SK-N-SH treated with all-trans-retinoic acid at 6 μM for 48 hours (cell line): ENCODE data around the gene LRP8.

ENCODE experiments used
- ATAC-seq: fragments of 200-7000 bp; cut with Tn5 transposase; 3 replicates; pipeline ENCODE4 v1.9.1; 2020; ENCODE audit warnings: mild to moderate bottlenecking, moderate library complexity
- ARNTL ChIP-seq: fragments of 450-650 bp; formaldehyde crosslinking; IDR thresholded peaks from 2 replicates; pipeline ENCODE4 v1.5.0; 2020; ENCODE audit warnings: low read depth, mild to moderate bottlenecking, moderate library complexity, borderline replicate concordance
- BACH2 ChIP-seq: fragments of 250-450 bp; sonication (Bioruptor Pico); IDR thresholded peaks from 2 replicates; pipeline ENCODE4 v1.9.0; 2021; ENCODE audit warnings: mild to moderate bottlenecking, borderline replicate concordance
- CSRNP3 ChIP-seq: fragments of 250-450 bp; sonication (Bioruptor Pico); IDR thresholded peaks from 2 replicates; pipeline ENCODE4 v1.5.1; 2021; ENCODE audit warnings: mild to moderate bottlenecking, moderate library complexity
- ESRRG ChIP-seq: fragments of 250-450 bp; sonication (Bioruptor Pico); IDR thresholded peaks from 2 replicates; pipeline ENCODE4 v1.6.1; 2021; ENCODE audit warnings: mild to moderate bottlenecking
- GLIS3 ChIP-seq: fragments of 250-450 bp; sonication (Bioruptor Pico); IDR thresholded peaks from 2 replicates; pipeline ENCODE4 v1.5.0; 2020; ENCODE audit warnings: mild to moderate bottlenecking, moderate library complexity
- ISL1 ChIP-seq: fragments of 250-450 bp; sonication (Bioruptor Pico); IDR thresholded peaks from 2 replicates; pipeline ENCODE4 v2.1.2; 2022; ENCODE audit warnings: mild to moderate bottlenecking, moderate library complexity
- OSR1 ChIP-seq: fragments of 250-450 bp; sonication (Bioruptor Pico); IDR thresholded peaks from 2 replicates; pipeline ENCODE4 v1.8.0; 2022; ENCODE audit warnings: moderate library complexity, mild to moderate bottlenecking, inconsistent platforms
- PPARA ChIP-seq: fragments of 250-450 bp; sonication (Bioruptor Pico); IDR thresholded peaks from 2 replicates; pipeline ENCODE4 v1.5.0; 2020; ENCODE audit warnings: mild to moderate bottlenecking, borderline replicate concordance
- RARB ChIP-seq: fragments of 250-450 bp; sonication (Bioruptor Pico); IDR thresholded peaks from 2 replicates; pipeline ENCODE4 v1.8.0; 2021; ENCODE audit warnings: mild to moderate bottlenecking, moderate library complexity
- SNAI2 ChIP-seq: fragments of 250-450 bp; sonication (Bioruptor Pico); IDR thresholded peaks from 2 replicates; pipeline ENCODE4 v1.5.0; 2020; ENCODE audit warnings: mild to moderate bottlenecking, moderate library complexity
- TCF4 ChIP-seq: fragments of 250-450 bp; sonication (Bioruptor Pico); IDR thresholded peaks from 2 replicates; pipeline ENCODE4 v1.8.0; 2021; ENCODE audit warnings: mild to moderate bottlenecking, moderate library complexity, borderline replicate concordance
- TOX ChIP-seq: fragments of 250-450 bp; sonication (Bioruptor Pico); IDR thresholded peaks from 2 replicates; pipeline ENCODE4 v1.8.0; 2021; ENCODE audit warnings: mild to moderate bottlenecking, moderate library complexity, borderline replicate concordance
- TSHZ2 ChIP-seq: fragments of 250-450 bp; sonication (Bioruptor Pico); IDR thresholded peaks from 2 replicates; pipeline ENCODE4 v1.5.0; 2020; ENCODE audit warnings: mild to moderate bottlenecking, moderate library complexity
- ZC3H10 ChIP-seq: fragments of 250-450 bp; sonication (Bioruptor Pico); IDR thresholded peaks from 2 replicates; pipeline ENCODE4 v1.5.1; 2021; ENCODE audit warnings: mild to moderate bottlenecking, moderate library complexity
- ZFP3 ChIP-seq: fragments of 250-450 bp; sonication (Bioruptor Pico); IDR thresholded peaks from 2 replicates; pipeline ENCODE4 v1.5.0; 2020; ENCODE audit warnings: mild to moderate bottlenecking, moderate library complexity
- ZFP30 ChIP-seq: fragments of 450-650 bp; formaldehyde crosslinking; IDR thresholded peaks from 2 replicates; pipeline ENCODE4 v1.5.0; 2022; ENCODE audit warnings: mild to moderate bottlenecking, moderate library complexity
- ZNF565 ChIP-seq: fragments of 450-650 bp; formaldehyde crosslinking; conservative IDR thresholded peaks from 2 replicates; pipeline ENCODE4 v1.5.0; 2020; ENCODE audit warnings: low read depth, mild to moderate bottlenecking, moderate library complexity
- ZNF70 ChIP-seq: fragments of 450-650 bp; formaldehyde crosslinking; IDR thresholded peaks from 2 replicates; pipeline ENCODE4 v1.5.0; 2020; ENCODE audit warnings: mild to moderate bottlenecking, moderate library complexity
- TF ChIP-seq, protein P1 (sequence below): fragments of 250-450 bp; sonication (Bioruptor Pico); IDR thresholded peaks from 2 replicates; pipeline ENCODE4 v1.5.1; 2020; ENCODE audit warnings: low read depth, mild to moderate bottlenecking, moderate library complexity
- TF ChIP-seq, protein P2 (sequence below): fragments of 250-450 bp; sonication (Bioruptor Pico); IDR thresholded peaks from 2 replicates; pipeline ENCODE4 v1.8.0; 2021; ENCODE audit warnings: low read depth, mild to moderate bottlenecking, moderate library complexity, borderline replicate concordance
- TF ChIP-seq, protein P3 (sequence below): fragments of 250-450 bp; sonication (Bioruptor Pico); IDR thresholded peaks from 2 replicates; pipeline ENCODE4 v1.8.0; 2020; ENCODE audit warnings: mild to moderate bottlenecking, moderate library complexity, borderline replicate concordance

LRP8 gene

DNA sequence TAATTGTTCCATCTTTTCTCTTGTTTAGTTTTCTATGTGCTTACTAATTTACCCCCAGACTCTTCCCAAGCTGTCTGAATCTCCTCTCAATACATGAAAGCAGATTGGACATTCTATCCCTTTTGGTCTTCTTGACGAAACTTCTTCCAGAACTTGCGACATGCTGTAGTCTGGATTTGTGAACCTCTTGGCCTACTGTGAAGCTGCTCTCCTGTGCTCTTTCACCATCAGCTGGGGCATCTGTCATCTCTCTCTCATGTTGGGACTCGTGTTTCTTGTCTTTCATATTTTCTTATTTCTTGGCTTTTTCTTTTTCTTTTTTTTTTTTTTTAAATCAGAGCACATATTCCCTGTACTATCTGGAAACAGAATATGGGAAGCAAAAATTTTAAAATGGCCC lies 124.4 kb downstream of the LRP8 start (continued):
- no peak for TF ChIP-seq ZNF70 (CRISPR knock-in tag)
- no peak for TF ChIP-seq RARB (CRISPR knock-in tag)
- no peak for TF ChIP-seq ISL1 (CRISPR knock-in tag)
- no peak for TF ChIP-seq OSR1 (CRISPR knock-in tag)
- TF ChIP-seq ZNF565 (CRISPR knock-in tag) = no peak
- TF ChIP-seq ZFP3 (CRISPR knock-in tag) = no peak
- TF ChIP-seq, protein P1, sequence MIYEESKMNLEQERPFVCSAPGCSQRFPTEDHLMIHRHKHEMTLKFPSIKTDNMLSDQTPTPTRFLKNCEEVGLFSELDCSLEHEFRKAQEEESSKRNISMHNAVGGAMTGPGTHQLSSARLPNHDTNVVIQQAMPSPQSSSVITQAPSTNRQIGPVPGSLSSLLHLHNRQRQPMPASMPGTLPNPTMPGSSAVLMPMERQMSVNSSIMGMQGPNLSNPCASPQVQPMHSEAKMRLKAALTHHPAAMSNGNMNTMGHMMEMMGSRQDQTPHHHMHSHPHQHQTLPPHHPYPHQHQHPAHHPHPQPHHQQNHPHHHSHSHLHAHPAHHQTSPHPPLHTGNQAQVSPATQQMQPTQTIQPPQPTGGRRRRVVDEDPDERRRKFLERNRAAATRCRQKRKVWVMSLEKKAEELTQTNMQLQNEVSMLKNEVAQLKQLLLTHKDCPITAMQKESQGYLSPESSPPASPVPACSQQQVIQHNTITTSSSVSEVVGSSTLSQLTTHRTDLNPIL (CRISPR knock-in tag) = no peak
- no peak for TF ChIP-seq ESRRG (CRISPR knock-in tag)
- TF ChIP-seq, protein P2, sequence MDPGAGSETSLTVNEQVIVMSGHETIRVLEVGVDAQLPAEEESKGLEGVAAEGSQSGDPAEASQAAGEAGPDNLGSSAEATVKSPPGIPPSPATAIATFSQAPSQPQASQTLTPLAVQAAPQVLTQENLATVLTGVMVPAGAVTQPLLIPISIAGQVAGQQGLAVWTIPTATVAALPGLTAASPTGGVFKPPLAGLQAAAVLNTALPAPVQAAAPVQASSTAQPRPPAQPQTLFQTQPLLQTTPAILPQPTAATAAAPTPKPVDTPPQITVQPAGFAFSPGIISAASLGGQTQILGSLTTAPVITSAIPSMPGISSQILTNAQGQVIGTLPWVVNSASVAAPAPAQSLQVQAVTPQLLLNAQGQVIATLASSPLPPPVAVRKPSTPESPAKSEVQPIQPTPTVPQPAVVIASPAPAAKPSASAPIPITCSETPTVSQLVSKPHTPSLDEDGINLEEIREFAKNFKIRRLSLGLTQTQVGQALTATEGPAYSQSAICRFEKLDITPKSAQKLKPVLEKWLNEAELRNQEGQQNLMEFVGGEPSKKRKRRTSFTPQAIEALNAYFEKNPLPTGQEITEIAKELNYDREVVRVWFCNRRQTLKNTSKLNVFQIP (CRISPR knock-in tag) = no peak

DNA sequence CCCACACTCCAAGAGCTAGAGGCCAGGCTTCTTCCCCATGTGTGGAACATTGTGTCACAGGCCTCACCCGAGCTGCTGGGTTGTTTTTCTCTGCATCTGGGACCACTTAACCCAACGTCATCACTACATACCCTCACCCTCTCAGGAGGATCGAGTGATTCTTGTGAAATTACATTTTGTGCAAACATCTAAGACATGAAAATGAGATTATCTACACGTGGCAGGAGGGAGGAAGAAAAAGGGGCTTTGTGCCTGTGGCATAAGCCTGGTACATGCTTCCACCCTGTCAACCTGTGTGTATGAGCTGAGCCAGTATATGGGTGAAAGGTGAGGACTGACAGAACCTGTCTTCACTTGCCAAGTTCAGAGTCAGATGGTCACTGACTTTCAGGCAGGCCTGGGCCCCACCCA lies 129.6 kb downstream of the LRP8 start:
- ATAC-seq = no peak
- no peak for TF ChIP-seq TSHZ2 (CRISPR knock-in tag)
- TF ChIP-seq ISL1 (CRISPR knock-in tag) = no peak
- TF ChIP-seq GLIS3 (CRISPR knock-in tag) = no peak
- TF ChIP-seq ZNF565 (CRISPR knock-in tag) = no peak
- TF ChIP-seq OSR1 (CRISPR knock-in tag) = no peak
- no peak for TF ChIP-seq TOX (CRISPR knock-in tag)
- TF ChIP-seq ESRRG (CRISPR knock-in tag) = no peak
- TF ChIP-seq, protein P3, sequence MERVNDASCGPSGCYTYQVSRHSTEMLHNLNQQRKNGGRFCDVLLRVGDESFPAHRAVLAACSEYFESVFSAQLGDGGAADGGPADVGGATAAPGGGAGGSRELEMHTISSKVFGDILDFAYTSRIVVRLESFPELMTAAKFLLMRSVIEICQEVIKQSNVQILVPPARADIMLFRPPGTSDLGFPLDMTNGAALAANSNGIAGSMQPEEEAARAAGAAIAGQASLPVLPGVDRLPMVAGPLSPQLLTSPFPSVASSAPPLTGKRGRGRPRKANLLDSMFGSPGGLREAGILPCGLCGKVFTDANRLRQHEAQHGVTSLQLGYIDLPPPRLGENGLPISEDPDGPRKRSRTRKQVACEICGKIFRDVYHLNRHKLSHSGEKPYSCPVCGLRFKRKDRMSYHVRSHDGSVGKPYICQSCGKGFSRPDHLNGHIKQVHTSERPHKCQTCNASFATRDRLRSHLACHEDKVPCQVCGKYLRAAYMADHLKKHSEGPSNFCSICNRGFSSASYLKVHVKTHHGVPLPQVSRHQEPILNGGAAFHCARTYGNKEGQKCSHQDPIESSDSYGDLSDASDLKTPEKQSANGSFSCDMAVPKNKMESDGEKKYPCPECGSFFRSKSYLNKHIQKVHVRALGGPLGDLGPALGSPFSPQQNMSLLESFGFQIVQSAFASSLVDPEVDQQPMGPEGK (CRISPR knock-in tag) = no peak
- TF ChIP-seq ZC3H10 (CRISPR knock-in tag) = no peak
- TF ChIP-seq TCF4 (CRISPR knock-in tag) = no peak
- TF ChIP-seq, protein P1 (CRISPR knock-in tag) = no peak
- TF ChIP-seq SNAI2 = no peak
- TF ChIP-seq, protein P2 (CRISPR knock-in tag) = no peak
- TF ChIP-seq ZFP30 (CRISPR knock-in tag) = no peak
- TF ChIP-seq ARNTL (CRISPR knock-in tag) = no peak
- no peak for TF ChIP-seq BACH2 (CRISPR knock-in tag)
- no peak for TF ChIP-seq ZFP3 (CRISPR knock-in tag)
- no peak for TF ChIP-seq RARB (CRISPR knock-in tag)
- no peak for TF ChIP-seq CSRNP3 (CRISPR knock-in tag)
- no peak for TF ChIP-seq PPARA (CRISPR knock-in tag)
- TF ChIP-seq, all 23 proteins: peak for 0
